Right atrium auricular region (tissue), 2 donors: ENCODE results near the gene GLCE. TPM values are rescaled to one million over a fixed set of nuclear protein-coding genes. Genes with fewer than 3 reads are reported as not detected.
"Not testable (repeated sequence)": the region's sequence is repeated elsewhere in the genome, so short reads cannot be mapped to it uniquely, and the experiment has no call there.

Experiments
- DNase-seq: peaks from one replicate; pipeline ENCODE4 v3.0.0-alpha.2; 2019; ENCODE audit warnings: low spot score
- H3K27ac ChIP-seq, 2 donors: fragments of 200-600 bp; sonication (generic); 1 replicate in 1 of 2; 2 replicates in 1 of 2; pipeline ENCODE4 v1.5.1; 2016 to 2019
- H3K27me3 ChIP-seq, 2 donors: fragments of 200-600 bp; sonication (generic); one replicate each; pipeline versions ENCODE4 v1.5.1 to v1.6.0; 2017 to 2019
- H3K36me3 ChIP-seq: fragments of 200-600 bp; sonication (generic); one replicate; pipeline ENCODE4 v1.5.1; 2016
- H3K4me1 ChIP-seq, 2 donors: fragments of 200-600 bp; sonication (generic); one replicate each; pipeline versions ENCODE4 v1.5.1 to v1.6.0; 2017 to 2019
- H3K4me3 ChIP-seq, 2 donors: fragments of 200-600 bp; sonication (generic); 1 replicate in 1 of 2; 2 replicates in 1 of 2; pipeline ENCODE4 v1.5.1; 2017 to 2019; ENCODE audit warnings: mild to moderate bottlenecking in 1 of 2, moderate library complexity in 1 of 2
- H3K9me3 ChIP-seq, 2 donors: fragments of 200-600 bp; sonication (generic); one replicate each; pipeline ENCODE4 v1.5.1; 2019
- total RNA-seq, 2 donors: library from RNA; depleted of rRNA; stranded (reverse); fragments of >200 nt; gene quantifications; one replicate each; pipeline ENCODE4 v1.1.0, GENCODE V29; 2016
- TF ChIP-seq, protein P1 (sequence below), 2 donors: fragments of 200-600 bp; sonication (generic); IDR thresholded peaks; one replicate each; pipeline ENCODE4 v1.5.1; 2019; ENCODE audit warnings: antibody characterized with exemption in 2 of 2

Gene GLCE
- total RNA-seq, 2 donors from 2014 or later, result 7.0 to 9.6 TPM

DNA sequence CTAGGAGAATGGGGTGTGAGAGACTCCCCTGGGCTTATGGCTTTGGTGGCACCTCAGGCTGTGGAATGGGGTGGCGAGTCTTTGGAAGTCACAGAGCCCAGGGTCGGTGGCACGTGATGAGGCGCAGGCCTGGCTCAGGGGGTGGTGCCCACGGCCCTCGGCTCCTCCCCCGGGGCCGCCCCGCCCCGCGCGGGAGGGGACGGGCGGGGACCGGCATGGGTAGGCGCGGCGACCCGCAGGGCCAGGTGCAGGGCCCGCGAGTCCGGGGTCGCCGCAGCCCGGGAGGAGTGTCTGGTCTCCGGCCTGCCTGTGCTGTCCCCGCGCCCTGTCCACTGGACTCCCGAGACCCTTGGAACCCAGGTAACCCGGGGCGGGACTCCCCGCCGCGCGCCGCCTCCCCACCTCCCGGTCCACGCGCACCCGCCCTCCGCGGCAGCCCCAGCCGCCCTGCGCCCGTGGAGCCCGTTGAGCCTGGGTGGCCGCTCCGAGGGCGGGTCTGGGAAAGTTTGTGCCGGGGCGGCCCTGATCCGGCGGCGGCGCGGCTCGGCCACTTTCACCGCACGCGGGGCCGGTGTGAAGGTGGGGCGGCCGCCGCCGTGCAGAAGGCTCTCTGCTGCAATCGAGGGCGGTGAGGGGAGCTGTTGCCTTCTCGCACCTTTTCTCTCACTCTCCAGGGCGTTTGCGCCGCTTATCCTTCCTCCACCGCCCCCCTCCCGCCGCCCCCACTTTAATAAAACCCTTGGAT lies 138.4 kb downstream of the GLCE start, which contains the start of gene PAQR5:
TSS of gene PAQR5 (plus strand) at position 216 of the 745 bp plus-strand sequence. CDS start 61,169 bp downstream, outside the sequence.
- H3K4me1 ChIP-seq, result peaks cover 0 to 12% of the 10 kb centered on the region in 2 donors
- TF ChIP-seq, protein P1, sequence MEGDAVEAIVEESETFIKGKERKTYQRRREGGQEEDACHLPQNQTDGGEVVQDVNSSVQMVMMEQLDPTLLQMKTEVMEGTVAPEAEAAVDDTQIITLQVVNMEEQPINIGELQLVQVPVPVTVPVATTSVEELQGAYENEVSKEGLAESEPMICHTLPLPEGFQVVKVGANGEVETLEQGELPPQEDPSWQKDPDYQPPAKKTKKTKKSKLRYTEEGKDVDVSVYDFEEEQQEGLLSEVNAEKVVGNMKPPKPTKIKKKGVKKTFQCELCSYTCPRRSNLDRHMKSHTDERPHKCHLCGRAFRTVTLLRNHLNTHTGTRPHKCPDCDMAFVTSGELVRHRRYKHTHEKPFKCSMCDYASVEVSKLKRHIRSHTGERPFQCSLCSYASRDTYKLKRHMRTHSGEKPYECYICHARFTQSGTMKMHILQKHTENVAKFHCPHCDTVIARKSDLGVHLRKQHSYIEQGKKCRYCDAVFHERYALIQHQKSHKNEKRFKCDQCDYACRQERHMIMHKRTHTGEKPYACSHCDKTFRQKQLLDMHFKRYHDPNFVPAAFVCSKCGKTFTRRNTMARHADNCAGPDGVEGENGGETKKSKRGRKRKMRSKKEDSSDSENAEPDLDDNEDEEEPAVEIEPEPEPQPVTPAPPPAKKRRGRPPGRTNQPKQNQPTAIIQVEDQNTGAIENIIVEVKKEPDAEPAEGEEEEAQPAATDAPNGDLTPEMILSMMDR (IDR thresholded peaks at IDR 0.05), result no peak
- peak within 1 kb of the TSS; percentile 46 to 61 for H3K4me3 ChIP-seq
- no peaks in the 10 kb centered on the region for H3K9me3 ChIP-seq
- H3K36me3 ChIP-seq, result no peaks in the 10 kb centered on the region
- H3K27ac ChIP-seq, result peak within 1 kb of the TSS in 1 of 2 donors; percentile 16
- H3K27me3 ChIP-seq, result peaks cover 0 to 6% of the 10 kb centered on the region in 2 donors
- no peak for DNase-seq

GRCh38 chr15:69299451-69299886 lies 139.0 kb downstream of the GLCE start:
- DNase-seq, result no peak
- peaks cover 0 to 6% of the 10 kb centered on the region in 2 donors for H3K27me3 ChIP-seq
- peaks cover 0 to 12% of the 10 kb centered on the region in 2 donors for H3K4me1 ChIP-seq
- TF ChIP-seq, protein P1 (IDR thresholded peaks at IDR 0.05), result no peak
- no peak overlapping the region for H3K27ac ChIP-seq
- H3K36me3 ChIP-seq, result no peaks in the 10 kb centered on the region
- peak overlapping the region; percentile 46 to 61 for H3K4me3 ChIP-seq
- H3K9me3 ChIP-seq, result no peaks in the 10 kb centered on the region

- Histone ChIP-seq H3K36me3 (no peaks in the 10 kb centered on the region), H3K4me1 (peaks cover 0 to 12% of the 10 kb centered on the region in 2 donors), H3K4me3 (no peak overlapping the region), H3K27me3 (peaks cover 0 to 6% of the 10 kb centered on the region in 2 donors), H3K9me3 (no peaks in the 10 kb centered on the region), H3K27ac (no peak overlapping the region)
- TF ChIP-seq, protein P1 (IDR thresholded peaks at IDR 0.05), result no peak
- no peak for DNase-seq
Measured at GRCh38 chr15:69299943-69300588, 139.6 kb downstream of the GLCE start.

GRCh38 chr15:69301101-69301500 lies 140.7 kb downstream of the GLCE start:
- not testable (repeated sequence) for DNase-seq, H3K36me3 ChIP-seq, H3K4me3 ChIP-seq, H3K9me3 ChIP-seq, H3K27ac ChIP-seq, H3K27me3 ChIP-seq
- peaks cover 0 to 12% of the 10 kb centered on the region in 2 donors for H3K4me1 ChIP-seq

DNA sequence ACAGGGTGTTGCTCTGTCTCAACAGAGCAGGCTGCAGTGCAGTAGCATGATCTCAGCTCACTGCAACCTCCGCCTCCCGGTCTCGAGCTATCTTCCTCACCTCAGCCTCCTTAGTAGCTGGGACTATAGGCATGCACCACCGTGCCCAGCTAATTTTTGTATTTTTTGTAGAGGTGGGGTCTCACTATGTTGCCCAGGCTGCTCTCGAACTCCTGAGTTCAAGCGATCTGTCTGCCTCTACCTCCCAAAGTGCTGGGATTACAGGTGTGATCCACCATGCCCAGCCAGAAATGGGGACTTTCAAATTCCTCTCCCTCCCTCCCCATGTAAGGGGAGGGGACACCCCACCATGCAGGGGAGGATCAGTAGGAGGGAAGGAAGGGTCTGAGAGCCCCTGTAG lies 141.7 kb downstream of the GLCE start:
- not testable (repeated sequence) for H3K9me3 ChIP-seq, DNase-seq, H3K4me3 ChIP-seq, H3K36me3 ChIP-seq, H3K27ac ChIP-seq, H3K27me3 ChIP-seq
- H3K4me1 ChIP-seq, result peaks cover 0 to 12% of the 10 kb centered on the region in 2 donors

- peaks cover 0 to 12% of the 10 kb centered on the region in 2 donors for H3K4me1 ChIP-seq
- H3K27me3 ChIP-seq, result peaks cover 0 to 6% of the 10 kb centered on the region in 2 donors
- no peak overlapping the region for H3K27ac ChIP-seq
- H3K4me3 ChIP-seq, result no peak overlapping the region
- no peak for DNase-seq
- TF ChIP-seq, protein P1 (IDR thresholded peaks at IDR 0.05), result no peak
- H3K9me3 ChIP-seq, result no peaks in the 10 kb centered on the region
- H3K36me3 ChIP-seq, result no peaks in the 10 kb centered on the region
Measured at GRCh38 chr15:69302929-69303328, 142.5 kb downstream of the GLCE start.
